ENCODE results near the gene TPRA1. TPM values are rescaled to one million over a fixed set of nuclear protein-coding genes. Genes with fewer than 3 reads are reported as not detected.

The TPRA1 gene
- total RNA-seq, 2 experiments from 2014 or later: 26.6 to 28.0 TPM

- Mint-ChIP-seq H3K4me1 (ENCODE audit: low read depth) (peaks cover 30% of the 10 kb centered on the region), H3K4me3 (peak overlapping the region; percentile 65), H3K9me3 (peaks cover 1% of the 10 kb centered on the region), H3K27ac (no peak overlapping the region), H3K36me3 (ENCODE audit: low read depth) (peaks cover 2% of the 10 kb centered on the region), H3K27me3 (peaks cover 30% of the 10 kb centered on the region)
- TF ChIP-seq CTCF (IDR thresholded peaks at IDR 0.05): no peak
- DNase-seq (peak; percentile 38), ATAC-seq (peak; percentile 37)
- intact Hi-C loops (cut with micrococcal nuclease): no loop called here
- CTCF ChIA-PET: no interaction called here
- POLR2A ChIA-PET: interaction anchor here (0.9 to 4.2 kb wide), 4 partner anchors 10 to 43 kb away, joined by 3 to 19 read pairs (median 4); partner anchors contain the start of genes ABTB1 and MCM2
Observed at GRCh38 chr3:127629467-127630403, 39.2 kb upstream of the TPRA1 start.

GRCh38 chr3:127628788-127629466 is 38.4 kb upstream of the TPRA1 start, which contains the start of gene PODXL2:
Gene PODXL2 (plus strand): TSS chr3:127629185. CDS start chr3:127629220, 35 bp downstream.
- no peak for TF ChIP-seq CTCF (IDR thresholded peaks at IDR 0.05)
- peaks cover 1% of the 10 kb centered on the region for H3K9me3 Mint-ChIP-seq
- POLR2A ChIA-PET: interaction anchor here (0.9 to 4.2 kb wide), 5 partner anchors 11 to 43 kb away, joined by 3 to 19 read pairs (median 4); partner anchors contain the start of genes ABTB1 and MCM2
- CTCF ChIA-PET: interaction anchor here (1.1 to 3.0 kb wide), 2 partner anchors 23 to 54 kb away, joined by 5 to 15 read pairs; no protein-coding TSS in a partner anchor
- DNase-seq: peak; percentile 26
- H3K4me1 Mint-ChIP-seq (ENCODE audit: low read depth): peaks cover 30% of the 10 kb centered on the region
- peaks cover 30% of the 10 kb centered on the region for H3K27me3 Mint-ChIP-seq
- no peak within 1 kb of the TSS for H3K27ac Mint-ChIP-seq
- peak; percentile 47 for ATAC-seq
- intact Hi-C loops (cut with micrococcal nuclease): no loop called here
- peak within 1 kb of the TSS; percentile 65 for H3K4me3 Mint-ChIP-seq
- peaks cover 2% of the 10 kb centered on the region for H3K36me3 Mint-ChIP-seq (ENCODE audit: low read depth)

- ATAC-seq (no peak), DNase-seq (no peak)
- intact Hi-C loops (cut with micrococcal nuclease): no loop called here
- Mint-ChIP-seq H3K27ac (no peak overlapping the region), H3K9me3 (peaks cover 1% of the 10 kb centered on the region), H3K4me3 (peak overlapping the region; percentile 60), H3K4me1 (ENCODE audit: low read depth) (peaks cover 30% of the 10 kb centered on the region), H3K36me3 (ENCODE audit: low read depth) (peaks cover 2% of the 10 kb centered on the region), H3K27me3 (peaks cover 30% of the 10 kb centered on the region)
- TF ChIP-seq CTCF (IDR thresholded peaks at IDR 0.05): no peak
- POLR2A ChIA-PET: interaction anchor here (0.8 to 4.2 kb wide), 5 partner anchors 11 to 44 kb away, joined by 3 to 19 read pairs (median 4); partner anchors contain the start of genes ABTB1 and MCM2
- CTCF ChIA-PET: interaction anchor here (0.8 to 3.0 kb wide), 3 partner anchors 23 to 53 kb away, joined by 3 to 15 read pairs (median 5); no protein-coding TSS in a partner anchor
Observed at GRCh38 chr3:127628426-127628787, 37.9 kb upstream of the TPRA1 start.

- no peak for DNase-seq
- Mint-ChIP-seq H3K9me3 (peaks cover 1% of the 10 kb centered on the region), H3K4me3 (no peak overlapping the region), H3K27ac (no peak overlapping the region), H3K36me3 (ENCODE audit: low read depth) (peaks cover 19% of the 10 kb centered on the region), H3K4me1 (ENCODE audit: low read depth) (peaks cover 30% of the 10 kb centered on the region), H3K27me3 (peaks cover 26% of the 10 kb centered on the region)
- intact Hi-C loops (cut with micrococcal nuclease): no loop called here
- no peak for TF ChIP-seq CTCF (IDR thresholded peaks at IDR 0.05)
- no peak for ATAC-seq
- POLR2A ChIA-PET: interaction anchor here (0.6 to 4.2 kb wide), 3 partner anchors 27 to 58 kb away, joined by 3 to 19 read pairs (median 11); partner anchors contain the start of gene MCM2
- CTCF ChIA-PET: interaction anchor here (2.4 to 3.0 kb wide), 2 partner anchors 51 to 78 kb away, joined by 8 to 15 read pairs; no protein-coding TSS in a partner anchor
Observed at GRCh38 chr3:127625821-127626220, 35.3 kb upstream of the TPRA1 start.

Data from activated CD8-positive, alpha-beta T cell treated with anti-CD3 and anti-CD28 coated beads for 36 hours (primary cell).